K562 (cell line): Measurements from ENCODE around the gene BCR. TPM values are rescaled to one million over a fixed set of nuclear protein-coding genes. Genes with fewer than 3 reads are reported as not detected.

ENCODE experiments used
- E2F1 ChIP-seq: sonication (generic); formaldehyde crosslinking; IDR thresholded peaks from 2 replicates; pipeline ENCODE4 v1.8.1; 2023; ENCODE audit warnings: mild to moderate bottlenecking, missing genetic modification reagents, moderate library complexity
- ETV5 ChIP-seq: sonication (generic); formaldehyde crosslinking; IDR thresholded peaks from 2 replicates; pipeline ENCODE4 v1.4.0; 2020; ENCODE audit warnings: low read depth, mild to moderate bottlenecking, missing genetic modification reagents
- HSF4 ChIP-seq: fragments of 250-450 bp; sonication (Bioruptor Pico); IDR thresholded peaks from 2 replicates; pipeline ENCODE4 v2.1.2; 2022; ENCODE audit warnings: mild to moderate bottlenecking, moderate library complexity, borderline replicate concordance
- KAT8 ChIP-seq: fragments of 450-650 bp; IDR thresholded peaks from 2 replicates; pipeline ENCODE4 v1.6.1; 2016; ENCODE audit warnings: low read depth, mild to moderate bottlenecking
- XRCC5 ChIP-seq: fragments of 200-400 bp; formaldehyde crosslinking; IDR thresholded peaks from 2 replicates; pipeline ENCODE4 v1.6.1; 2017; ENCODE audit warnings: low read depth, mild to moderate bottlenecking, low read length
- polyA plus RNA-seq, 8 experiments: library from polyadenylated mRNA; depleted of rRNA in 4 of 8; stranded (reverse) in 5 of 8; unstranded in 3 of 8; fragments of >200 nt; fragmentation: Nextera tagmentation in 2 of 8; fragmentation: Illumina TruSeq in 1 of 8; extraction: Ambion mirVana in 2 of 8; extraction: Trizol in 1 of 8; gene quantifications; 2 replicates each; pipeline versions ENCODE4 v1.2.1 to v1.2.3, GENCODE V29; 2011 to 2014; ENCODE audit warnings: inconsistent platforms in 1 of 8, missing spikeins in 1 of 8
- total RNA-seq, 7 experiments: library from RNA; depleted of rRNA in 6 of 7; stranded (reverse); fragments of >200 nt in 6 of 7; fragmentation: Illumina TruSeq in 2 of 7; extraction: Trizol in 2 of 7; gene quantifications; 2 replicates each; pipeline versions ENCODE4 v1.2.1 to v1.2.3, GENCODE V29; 2011 to 2021; ENCODE audit warnings: low replicate concordance in 1 of 7
- TF ChIP-seq, protein P1 (sequence below): fragments of 150-350 bp; IDR thresholded peaks from 2 replicates; pipeline ENCODE4 v1.6.1; 2014; ENCODE audit warnings: low read depth, mild to moderate bottlenecking, low read length, borderline replicate concordance
- TF ChIP-seq, protein P2 (sequence below): fragments of 450-650 bp; IDR thresholded peaks from 2 replicates; pipeline ENCODE4 v1.6.1; 2016

Gene BCR
- total and polyA plus RNA-seq, 9 of the 15 experiments (the other 6 are each of a cell fraction or from before 2014, with no cell fraction given): 0.41 to 150 (median 45.6) TPM

- peak; percentile 70 for TF ChIP-seq E2F1 (CRISPR knock-in tag)
- TF ChIP-seq ETV5: no peak
- TF ChIP-seq, protein P1, sequence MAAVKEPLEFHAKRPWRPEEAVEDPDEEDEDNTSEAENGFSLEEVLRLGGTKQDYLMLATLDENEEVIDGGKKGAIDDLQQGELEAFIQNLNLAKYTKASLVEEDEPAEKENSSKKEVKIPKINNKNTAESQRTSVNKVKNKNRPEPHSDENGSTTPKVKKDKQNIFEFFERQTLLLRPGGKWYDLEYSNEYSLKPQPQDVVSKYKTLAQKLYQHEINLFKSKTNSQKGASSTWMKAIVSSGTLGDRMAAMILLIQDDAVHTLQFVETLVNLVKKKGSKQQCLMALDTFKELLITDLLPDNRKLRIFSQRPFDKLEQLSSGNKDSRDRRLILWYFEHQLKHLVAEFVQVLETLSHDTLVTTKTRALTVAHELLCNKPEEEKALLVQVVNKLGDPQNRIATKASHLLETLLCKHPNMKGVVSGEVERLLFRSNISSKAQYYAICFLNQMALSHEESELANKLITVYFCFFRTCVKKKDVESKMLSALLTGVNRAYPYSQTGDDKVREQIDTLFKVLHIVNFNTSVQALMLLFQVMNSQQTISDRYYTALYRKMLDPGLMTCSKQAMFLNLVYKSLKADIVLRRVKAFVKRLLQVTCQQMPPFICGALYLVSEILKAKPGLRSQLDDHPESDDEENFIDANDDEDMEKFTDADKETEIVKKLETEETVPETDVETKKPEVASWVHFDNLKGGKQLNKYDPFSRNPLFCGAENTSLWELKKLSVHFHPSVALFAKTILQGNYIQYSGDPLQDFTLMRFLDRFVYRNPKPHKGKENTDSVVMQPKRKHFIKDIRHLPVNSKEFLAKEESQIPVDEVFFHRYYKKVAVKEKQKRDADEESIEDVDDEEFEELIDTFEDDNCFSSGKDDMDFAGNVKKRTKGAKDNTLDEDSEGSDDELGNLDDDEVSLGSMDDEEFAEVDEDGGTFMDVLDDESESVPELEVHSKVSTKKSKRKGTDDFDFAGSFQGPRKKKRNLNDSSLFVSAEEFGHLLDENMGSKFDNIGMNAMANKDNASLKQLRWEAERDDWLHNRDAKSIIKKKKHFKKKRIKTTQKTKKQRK: no peak
- no peak for TF ChIP-seq HSF4 (CRISPR knock-in tag)
- TF ChIP-seq KAT8: no peak
- TF ChIP-seq, protein P2, sequence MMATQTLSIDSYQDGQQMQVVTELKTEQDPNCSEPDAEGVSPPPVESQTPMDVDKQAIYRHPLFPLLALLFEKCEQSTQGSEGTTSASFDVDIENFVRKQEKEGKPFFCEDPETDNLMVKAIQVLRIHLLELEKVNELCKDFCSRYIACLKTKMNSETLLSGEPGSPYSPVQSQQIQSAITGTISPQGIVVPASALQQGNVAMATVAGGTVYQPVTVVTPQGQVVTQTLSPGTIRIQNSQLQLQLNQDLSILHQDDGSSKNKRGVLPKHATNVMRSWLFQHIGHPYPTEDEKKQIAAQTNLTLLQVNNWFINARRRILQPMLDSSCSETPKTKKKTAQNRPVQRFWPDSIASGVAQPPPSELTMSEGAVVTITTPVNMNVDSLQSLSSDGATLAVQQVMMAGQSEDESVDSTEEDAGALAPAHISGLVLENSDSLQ: no peak
- no peak for TF ChIP-seq XRCC5
Measured at GRCh38 chr22:23180893-23181720, 798 bp downstream of the BCR start (continued).
